HuH-7 (cell line): ENCODE results near the gene GPAM.
"Not testable (repeated sequence)": the region's sequence is repeated elsewhere in the genome, so short reads cannot be mapped to it uniquely, and the experiment has no call there.

Experiments used
- DNase-seq: peaks from one replicate; pipeline ENCODE4 v3.0.0; 2011; ENCODE audit warnings: low spot score

GPAM gene

GRCh38 chr10:112216151-112216550 lies 32.6 kb upstream of the GPAM start:
- DNase-seq: no peak

GRCh38 chr10:112215342-112215774 lies 31.8 kb upstream of the GPAM start:
- peak; percentile 73 for DNase-seq

GRCh38 chr10:112214298-112214926 lies 30.8 kb upstream of the GPAM start:
- no peak for DNase-seq

GRCh38 chr10:112213836-112214235 lies 30.3 kb upstream of the GPAM start:
- no peak for DNase-seq

GRCh38 chr10:112213098-112213823 lies 29.7 kb upstream of the GPAM start:
- no peak for DNase-seq

- DNase-seq: no peak
Observed at GRCh38 chr10:112210666-112211065, 27.1 kb upstream of the GPAM start.

GRCh38 chr10:112209684-112210131 lies 26.1 kb upstream of the GPAM start:
- no peak for DNase-seq

- DNase-seq: no peak
Observed at GRCh38 chr10:112208997-112209396, 25.4 kb upstream of the GPAM start.

GRCh38 chr10:112208292-112208691 lies 24.7 kb upstream of the GPAM start:
- no peak for DNase-seq

GRCh38 chr10:112203328-112204076 lies 19.9 kb upstream of the GPAM start:
- no peak for DNase-seq

GRCh38 chr10:112202561-112203241 lies 19.1 kb upstream of the GPAM start:
- DNase-seq: no peak

GRCh38 chr10:112202076-112202475 lies 18.5 kb upstream of the GPAM start:
- DNase-seq: no peak

GRCh38 chr10:112201334-112201733 lies 17.8 kb upstream of the GPAM start:
- DNase-seq: no peak

GRCh38 chr10:112200259-112200658 lies 16.7 kb upstream of the GPAM start:
- DNase-seq: not testable (repeated sequence)

GRCh38 chr10:112197662-112198061 lies 14.1 kb upstream of the GPAM start:
- not testable (repeated sequence) for DNase-seq

- no peak for DNase-seq
Observed at GRCh38 chr10:112195224-112195623, 11.7 kb upstream of the GPAM start.

GRCh38 chr10:112191791-112192190 lies 8.2 kb upstream of the GPAM start:
- DNase-seq: no peak

GRCh38 chr10:112191041-112191590 lies 7.6 kb upstream of the GPAM start:
- no peak for DNase-seq

- DNase-seq: no peak
Observed at GRCh38 chr10:112189465-112189864, 5.9 kb upstream of the GPAM start.

- no peak for DNase-seq
Observed at GRCh38 chr10:112187527-112187926, 4.0 kb upstream of the GPAM start.

GRCh38 chr10:112185959-112186358 lies 2.4 kb upstream of the GPAM start:
- no peak for DNase-seq

- DNase-seq: no peak
Observed at GRCh38 chr10:112184379-112184778, 814 bp upstream of the GPAM start.
